ENCODE results near the gene COL4A2. TPM values are rescaled to one million over a fixed set of nuclear protein-coding genes. Genes with fewer than 3 reads are reported as not detected.

COL4A2 gene
- total RNA-seq, 3 donors from 2014 or later (not counting 1 experiment from before 2014, with no cell fraction given), result not detected

GRCh38 chr13:110422913-110423688, 116.0 kb downstream of the COL4A2 start:
- ATAC-seq (no peak), DNase-seq (no peak)
- no peaks in the 10 kb centered on the region for H3K9me3 ChIP-seq (ENCODE audit: control insufficient read depth, insufficient read depth, low read length)
- H3K4me3 ChIP-seq (ENCODE audit: low read length), result no peak overlapping the region
- H3K9me3 Mint-ChIP-seq, result no peaks in the 10 kb centered on the region
- H3K4me1 ChIP-seq (ENCODE audit: control insufficient read depth, insufficient read depth, low read length), result no peaks in the 10 kb centered on the region
- peaks cover 34 to 77% of the 10 kb centered on the region in 2 donors for H3K27me3 Mint-ChIP-seq (ENCODE audit: low read depth in 2 of 2)
- no peaks in the 10 kb centered on the region for H3K36me3 ChIP-seq (ENCODE audit: control insufficient read depth, insufficient read depth, low read length)
- H3K4me1 Mint-ChIP-seq, result peaks cover 0 to 11% of the 10 kb centered on the region in 2 donors
- no peaks in the 10 kb centered on the region for H3K36me3 Mint-ChIP-seq
- intact Hi-C loops (cut with micrococcal nuclease), result no loop called here
- H3K27ac Mint-ChIP-seq, result no peak overlapping the region
- H3K27ac ChIP-seq (ENCODE audit: low read length), result no peak overlapping the region
- no peak overlapping the region for H3K4me3 Mint-ChIP-seq
- H3K27me3 ChIP-seq (ENCODE audit: control insufficient read depth, insufficient read depth, low read length), result peaks cover 15% of the 10 kb centered on the region
- WGBS (ENCODE audit: insufficient coverage), result 58% methylated on average over 9 of the region's 12 CpGs
- TF ChIP-seq CTCF (IDR thresholded peaks at IDR 0.05), result no peak

- 61% methylated on average over 11 of the region's 11 CpGs for WGBS (ENCODE audit: insufficient coverage)
- H3K27me3 Mint-ChIP-seq (ENCODE audit: low read depth in 2 of 2), result peaks cover 33 to 74% of the 10 kb centered on the region in 2 donors
- no peak for ATAC-seq
These were observed 116.7 kb downstream of the COL4A2 start for GRCh38 chr13:110423689-110424302.

GRCh38 chr13:110424569-110425443, 117.7 kb downstream of the COL4A2 start:
- DNase-seq (no peak), ATAC-seq (no peak)
- Mint-ChIP-seq H3K4me3 (no peak overlapping the region), H3K9me3 (no peaks in the 10 kb centered on the region), H3K27me3 (ENCODE audit: low read depth in 2 of 2) (peaks cover 31 to 73% of the 10 kb centered on the region in 2 donors), H3K27ac (no peak overlapping the region), H3K36me3 (no peaks in the 10 kb centered on the region), H3K4me1 (peaks cover 0 to 11% of the 10 kb centered on the region in 2 donors)
- peaks cover 14% of the 10 kb centered on the region for H3K27me3 ChIP-seq (ENCODE audit: control insufficient read depth, insufficient read depth, low read length)
- no peaks in the 10 kb centered on the region for H3K4me1 ChIP-seq (ENCODE audit: control insufficient read depth, insufficient read depth, low read length)
- H3K4me3 ChIP-seq (ENCODE audit: low read length), result no peak overlapping the region
- no peaks in the 10 kb centered on the region for H3K9me3 ChIP-seq (ENCODE audit: control insufficient read depth, insufficient read depth, low read length)
- intact Hi-C loops (cut with micrococcal nuclease), result no loop called here
- 79% methylated on average over 26 of the region's 26 CpGs for WGBS (ENCODE audit: insufficient coverage)
- no peaks in the 10 kb centered on the region for H3K36me3 ChIP-seq (ENCODE audit: control insufficient read depth, insufficient read depth, low read length)
- H3K27ac ChIP-seq (ENCODE audit: low read length), result no peak overlapping the region
- TF ChIP-seq CTCF (IDR thresholded peaks at IDR 0.05), result no peak

More at GRCh38 chr13:110423689-110424302, 116.7 kb downstream of the COL4A2 start:
- Histone ChIP-seq H3K27me3 (ENCODE audit: control insufficient read depth, insufficient read depth, low read length) (peaks cover 15% of the 10 kb centered on the region), H3K9me3 (ENCODE audit: control insufficient read depth, insufficient read depth, low read length) (no peaks in the 10 kb centered on the region), H3K4me3 (ENCODE audit: low read length) (no peak overlapping the region), H3K27ac (ENCODE audit: low read length) (no peak overlapping the region), H3K4me1 (ENCODE audit: control insufficient read depth, insufficient read depth, low read length) (no peaks in the 10 kb centered on the region), H3K36me3 (ENCODE audit: control insufficient read depth, insufficient read depth, low read length) (no peaks in the 10 kb centered on the region)
- H3K36me3 Mint-ChIP-seq, result no peaks in the 10 kb centered on the region
- peaks cover 0 to 11% of the 10 kb centered on the region in 2 donors for H3K4me1 Mint-ChIP-seq
- no peaks in the 10 kb centered on the region for H3K9me3 Mint-ChIP-seq
- H3K27ac Mint-ChIP-seq, result no peak overlapping the region
- intact Hi-C loops (cut with micrococcal nuclease), result no loop called here
- DNase-seq, result no peak
- H3K4me3 Mint-ChIP-seq, result no peak overlapping the region
- TF ChIP-seq CTCF (IDR thresholded peaks at IDR 0.05), result no peak

Measured in natural killer cell (primary cell).